Measurements from ENCODE around the gene SLC25A21.

- no peak for TF ChIP-seq CTCF (IDR thresholded peaks at IDR 0.05; ENCODE audit: low read length)
- no peak for TF ChIP-seq EZH2 (optimal IDR thresholded peaks at IDR 0.05; ENCODE audit: low read depth, low read length)
These were observed 513.2 kb downstream of the SLC25A21 start for GRCh38 chr14:36659010-36659821.

Data from MM.1S (cell line).